Mucosa of rectum (tissue), 2 donors: ENCODE results near the gene SCYGR6.

Experiments
- H3K27ac ChIP-seq, 2 donors: one replicate each; pipeline ENCODE4 v1.7.0; 2013; ENCODE audit warnings: inconsistent platforms in 2 of 2, low read depth in 2 of 2, low read length in 2 of 2
- H3K27me3 ChIP-seq, 2 donors: one replicate each; pipeline ENCODE4 v1.7.0; 2013; ENCODE audit warnings: low read length in 2 of 2; ENCODE audit not compliant: control insufficient read depth in 2 of 2, insufficient read depth in 2 of 2
- H3K36me3 ChIP-seq, 2 donors: one replicate each; pipeline ENCODE4 v1.7.0; 2013; ENCODE audit warnings: low read length in 2 of 2; ENCODE audit not compliant: control insufficient read depth in 2 of 2, insufficient read depth in 2 of 2
- H3K4me1 ChIP-seq, 2 donors: one replicate each; pipeline ENCODE4 v1.7.0; 2013; ENCODE audit warnings: low read length in 2 of 2, mild to moderate bottlenecking in 1 of 2; ENCODE audit not compliant: control insufficient read depth in 2 of 2, insufficient read depth in 2 of 2
- H3K4me3 ChIP-seq, 2 donors: one replicate each; pipeline ENCODE4 v1.7.0; 2013; ENCODE audit warnings: low read length in 2 of 2
- H3K9ac ChIP-seq, 2 donors: one replicate each; pipeline ENCODE4 v1.7.0; 2013; ENCODE audit warnings: low read length in 2 of 2, low read depth in 1 of 2, mild to moderate bottlenecking in 1 of 2
- H3K9me3 ChIP-seq, 2 donors: one replicate each; pipeline ENCODE4 v1.7.0; 2013; ENCODE audit warnings: low read length in 2 of 2; ENCODE audit not compliant: control insufficient read depth in 2 of 2
- donor health status: healthy.
- donor health status: Normal muscosa, but diverticular disease.

Gene SCYGR6

DNA sequence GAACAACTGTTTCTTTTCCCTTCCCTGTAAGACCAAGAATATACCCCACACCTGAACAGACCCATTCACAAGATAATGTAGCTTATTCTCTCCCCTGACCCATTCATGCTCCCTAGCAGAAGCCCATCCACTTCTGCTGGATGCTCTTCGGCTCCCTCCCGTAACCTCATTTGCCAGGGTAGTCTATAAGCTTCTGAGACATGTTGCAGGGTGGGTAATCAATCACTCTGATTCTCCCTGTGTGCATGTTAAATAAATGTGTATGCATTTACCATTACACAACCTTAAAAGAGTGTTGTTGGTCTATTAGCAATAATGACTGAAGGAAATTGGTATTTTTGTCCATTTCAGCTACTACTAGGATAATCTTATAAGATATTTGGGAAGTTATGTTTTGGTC is 8.1 kb downstream of the SCYGR6 start:
- peak overlapping the region; percentile 48 to 69 for H3K4me3 ChIP-seq
- H3K4me1 ChIP-seq = peaks cover 0 to 5% of the 10 kb centered on the region in 2 donors
- no peaks in the 10 kb centered on the region for H3K27me3 ChIP-seq
- no peaks in the 10 kb centered on the region for H3K36me3 ChIP-seq
- no peaks in the 10 kb centered on the region for H3K9me3 ChIP-seq
- no peak overlapping the region for H3K27ac ChIP-seq
- H3K9ac ChIP-seq = no peak overlapping the region

DNA sequence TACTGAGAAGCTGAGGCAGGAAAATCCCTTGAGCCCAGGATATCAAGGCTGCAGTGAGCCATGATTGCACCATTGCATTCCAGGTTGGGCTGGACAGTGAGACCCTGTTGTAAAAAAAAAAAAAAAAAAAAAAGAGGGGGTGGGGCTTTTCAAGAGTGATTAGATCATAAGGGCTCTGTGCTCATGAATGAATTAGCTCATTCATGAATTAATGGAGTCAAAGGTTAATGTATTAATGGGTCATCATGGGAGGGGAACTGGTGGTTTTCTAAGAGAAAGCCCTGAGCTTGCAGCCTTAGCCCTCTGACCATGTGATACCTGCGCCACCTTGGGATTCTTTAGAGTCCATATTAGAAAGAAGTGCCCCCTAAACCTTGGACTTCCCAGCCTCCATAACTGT is 11.3 kb downstream of the SCYGR6 start:
- H3K36me3 ChIP-seq = no peaks in the 10 kb centered on the region
- no peaks in the 10 kb centered on the region for H3K9me3 ChIP-seq
- H3K27ac ChIP-seq = no peak overlapping the region
- H3K27me3 ChIP-seq = no peaks in the 10 kb centered on the region
- no peak overlapping the region for H3K4me3 ChIP-seq
- peaks cover 0 to 5% of the 10 kb centered on the region in 2 donors for H3K4me1 ChIP-seq
- no peak overlapping the region for H3K9ac ChIP-seq

DNA sequence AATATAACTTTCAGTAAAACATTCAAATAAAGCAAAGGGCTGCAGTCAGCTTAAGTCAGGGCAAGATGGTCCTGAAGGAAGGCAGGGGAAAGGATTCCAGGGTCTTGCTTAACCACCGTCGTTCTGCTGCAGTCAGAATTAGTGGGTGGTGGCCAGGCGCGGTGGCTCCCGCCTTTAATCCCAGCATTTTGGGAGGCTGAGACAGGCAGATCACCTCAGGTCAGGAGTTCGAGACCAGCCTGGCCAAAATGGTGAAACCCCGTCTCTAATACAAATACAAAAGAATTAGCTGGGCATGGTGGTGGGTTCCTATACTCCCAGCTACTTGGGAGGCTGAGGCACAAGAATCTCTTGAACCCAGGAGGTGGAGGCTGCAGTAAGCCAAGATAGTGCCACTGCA is 13.6 kb downstream of the SCYGR6 start:
- no peak overlapping the region for H3K27ac ChIP-seq
- H3K27me3 ChIP-seq = no peaks in the 10 kb centered on the region
- no peaks in the 10 kb centered on the region for H3K36me3 ChIP-seq
- H3K4me1 ChIP-seq = peaks cover 0 to 7% of the 10 kb centered on the region in 2 donors
- H3K9ac ChIP-seq = no peak overlapping the region
- H3K4me3 ChIP-seq = no peak overlapping the region
- no peaks in the 10 kb centered on the region for H3K9me3 ChIP-seq

DNA sequence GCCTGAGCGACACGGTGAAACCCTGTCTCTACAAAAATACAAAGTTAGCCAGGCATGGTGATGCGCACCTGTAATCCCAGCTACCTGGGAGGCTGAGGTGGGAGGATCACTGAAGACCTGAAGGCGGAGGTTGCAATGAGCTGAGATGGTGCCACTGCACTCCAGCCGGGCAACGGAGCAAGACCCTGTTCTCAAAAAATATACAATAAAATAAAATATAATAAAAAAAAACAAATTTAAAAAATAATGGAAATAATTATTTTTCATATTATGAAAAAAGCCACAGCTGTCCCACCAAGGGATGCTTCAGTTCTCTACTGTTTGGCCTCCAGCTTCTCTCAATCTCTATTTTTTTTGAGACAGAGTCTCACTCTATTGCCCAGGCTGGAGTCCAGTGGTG is 17.2 kb downstream of the SCYGR6 start:
- Histone ChIP-seq H3K4me3 (no peak overlapping the region), H3K27ac (no peak overlapping the region), H3K27me3 (no peaks in the 10 kb centered on the region), H3K9ac (no peak overlapping the region), H3K9me3 (no peaks in the 10 kb centered on the region), H3K4me1 (peaks cover 0 to 15% of the 10 kb centered on the region in 2 donors), H3K36me3 (no peaks in the 10 kb centered on the region)

DNA sequence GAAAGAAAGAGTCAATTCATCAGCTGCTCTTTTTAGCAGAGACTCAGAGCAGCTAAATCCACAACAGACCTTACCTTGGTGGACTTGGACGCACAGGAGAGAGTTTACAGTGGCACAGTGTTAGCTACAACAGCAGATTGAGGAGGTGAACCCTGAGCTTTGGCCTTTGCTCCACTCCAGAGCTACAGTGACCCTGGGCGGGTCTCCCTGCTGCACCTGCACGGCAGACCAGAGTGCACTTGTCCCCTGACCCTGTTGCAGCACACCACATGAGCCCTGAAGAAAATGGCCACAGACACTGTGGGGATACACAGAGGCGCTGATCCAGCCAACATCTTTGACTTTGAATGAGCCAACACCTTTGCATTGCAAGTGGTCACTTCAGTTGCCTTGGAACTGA is 17.7 kb downstream of the SCYGR6 start:
- H3K27ac ChIP-seq = peak overlapping the region in 1 of 2 donors; percentile 23
- H3K4me1 ChIP-seq = peaks cover 0 to 17% of the 10 kb centered on the region in 2 donors
- peak overlapping the region in 1 of 2 donors; percentile 38 for H3K4me3 ChIP-seq
- no peaks in the 10 kb centered on the region for H3K27me3 ChIP-seq
- H3K9ac ChIP-seq = peak overlapping the region in 1 of 2 donors; percentile 24
- no peaks in the 10 kb centered on the region for H3K9me3 ChIP-seq
- H3K36me3 ChIP-seq = no peaks in the 10 kb centered on the region

DNA sequence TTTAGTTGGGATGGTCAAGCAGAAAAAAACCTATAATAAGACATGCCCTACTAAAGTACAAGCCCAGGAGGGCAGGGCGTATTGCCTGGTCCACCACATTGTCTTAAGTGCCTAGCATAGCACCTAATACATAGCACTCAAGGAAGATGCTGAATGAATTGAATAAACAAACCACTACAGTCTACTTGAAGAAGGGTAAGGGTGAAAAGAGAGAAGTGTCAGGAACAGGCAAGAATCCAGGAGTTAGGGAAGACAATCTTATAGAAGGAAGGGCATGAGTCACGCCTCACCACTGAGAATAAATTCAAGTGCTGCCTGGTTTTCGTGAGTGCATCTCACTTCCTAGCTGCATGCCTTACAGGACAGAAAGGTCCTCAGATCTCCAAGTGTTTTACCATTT is 20.6 kb downstream of the SCYGR6 start:
- H3K9me3 ChIP-seq = no peaks in the 10 kb centered on the region
- no peak overlapping the region for H3K27ac ChIP-seq

DNA sequence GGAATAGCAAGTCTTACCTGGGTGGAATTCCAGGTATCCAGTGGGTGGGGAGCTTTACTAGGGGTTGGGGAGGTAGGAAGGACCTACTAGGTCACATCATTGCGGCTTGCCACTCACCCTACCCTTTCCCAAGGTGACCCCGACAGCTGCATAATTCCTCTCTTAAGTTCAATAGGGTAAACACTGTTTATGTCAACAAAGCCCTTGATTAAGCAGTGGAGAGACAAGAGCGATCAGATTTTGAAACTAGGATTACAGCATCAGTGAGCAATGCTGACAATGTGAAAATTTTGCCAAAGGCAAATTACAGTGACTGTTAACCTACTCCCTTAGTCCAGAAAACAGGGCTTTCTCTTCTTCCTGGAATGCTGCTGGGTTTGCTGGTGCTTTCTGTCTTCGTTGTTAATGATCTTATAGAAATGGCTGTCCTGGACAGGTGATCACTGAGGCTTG is 21.3 kb downstream of the SCYGR6 start:
- Histone ChIP-seq H3K9ac (no peak overlapping the region), H3K27ac (no peak overlapping the region), H3K36me3 (peaks cover 0 to 3% of the 10 kb centered on the region in 2 donors), H3K4me3 (no peak overlapping the region), H3K9me3 (no peaks in the 10 kb centered on the region), H3K4me1 (peaks cover 0 to 19% of the 10 kb centered on the region in 2 donors), H3K27me3 (no peaks in the 10 kb centered on the region)

More for the DNA sequence above, 20.6 kb downstream of the SCYGR6 start:
- Histone ChIP-seq H3K27me3 (no peaks in the 10 kb centered on the region), H3K36me3 (no peaks in the 10 kb centered on the region), H3K4me3 (no peak overlapping the region), H3K4me1 (peaks cover 0 to 19% of the 10 kb centered on the region in 2 donors), H3K9ac (no peak overlapping the region)

DNA sequence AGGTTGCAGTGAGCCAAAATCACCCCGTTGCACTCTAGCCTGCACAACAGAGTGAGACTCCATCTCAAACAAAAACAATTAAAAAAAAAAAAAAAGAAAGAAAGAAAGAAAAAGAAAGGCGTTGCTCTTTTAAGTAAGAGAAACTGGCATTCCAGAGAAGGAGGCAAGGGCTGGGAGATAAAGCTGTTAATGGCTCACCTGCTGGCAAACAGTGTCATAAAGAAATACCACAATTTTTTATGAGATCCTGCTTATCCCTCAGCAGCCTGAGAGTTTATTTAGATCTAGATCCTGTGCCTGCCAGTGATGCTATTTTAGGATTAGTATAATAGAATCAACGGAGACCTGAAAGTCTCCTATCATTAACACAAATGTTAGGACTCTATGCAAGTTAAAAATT is 23.0 kb downstream of the SCYGR6 start:
- Histone ChIP-seq H3K9me3 (no peaks in the 10 kb centered on the region), H3K9ac (no peak overlapping the region), H3K27ac (no peak overlapping the region), H3K36me3 (peaks cover 0 to 3% of the 10 kb centered on the region in 2 donors), H3K27me3 (no peaks in the 10 kb centered on the region), H3K4me3 (peak overlapping the region in 1 of 2 donors; percentile 3), H3K4me1 (peaks cover 0 to 13% of the 10 kb centered on the region in 2 donors)

DNA sequence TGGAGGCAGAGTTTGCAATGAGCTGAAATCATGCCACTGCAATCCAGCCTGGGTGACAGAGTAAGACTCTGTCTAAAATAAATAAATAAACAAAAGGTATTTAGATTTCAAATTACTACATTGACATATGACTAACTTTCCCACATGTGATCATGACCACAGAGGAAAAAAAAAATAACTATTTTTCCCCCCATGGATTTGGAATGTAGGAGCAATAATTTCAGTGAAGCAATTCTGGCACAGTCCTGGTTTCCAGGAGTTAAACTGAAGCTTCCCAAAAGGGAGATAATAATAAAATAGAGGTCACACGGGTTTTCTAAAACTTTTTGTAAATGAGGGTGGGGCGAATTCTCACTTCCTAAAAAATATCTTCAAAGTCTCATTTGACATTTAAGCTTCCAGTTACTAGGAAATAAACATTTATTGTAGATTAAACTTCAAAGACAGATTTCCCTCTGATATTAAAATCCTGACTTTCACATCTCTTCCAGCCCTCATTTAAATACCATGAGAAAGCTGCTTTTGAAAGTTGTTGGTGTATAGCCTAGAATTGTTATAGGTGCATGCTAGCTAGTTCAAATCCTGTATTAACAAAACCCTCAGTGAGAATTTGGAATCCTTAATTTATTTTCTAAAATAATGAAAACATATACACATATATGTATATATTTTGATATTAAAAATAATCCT is 27.4 kb downstream of the SCYGR6 start:
- H3K9ac ChIP-seq = no peak overlapping the region
- H3K27ac ChIP-seq = no peak overlapping the region
- peaks cover 0 to 4% of the 10 kb centered on the region in 2 donors for H3K4me1 ChIP-seq
- H3K9me3 ChIP-seq = no peaks in the 10 kb centered on the region
- H3K27me3 ChIP-seq = no peaks in the 10 kb centered on the region
- peaks cover 0 to 5% of the 10 kb centered on the region in 2 donors for H3K36me3 ChIP-seq
- no peak overlapping the region for H3K4me3 ChIP-seq

DNA sequence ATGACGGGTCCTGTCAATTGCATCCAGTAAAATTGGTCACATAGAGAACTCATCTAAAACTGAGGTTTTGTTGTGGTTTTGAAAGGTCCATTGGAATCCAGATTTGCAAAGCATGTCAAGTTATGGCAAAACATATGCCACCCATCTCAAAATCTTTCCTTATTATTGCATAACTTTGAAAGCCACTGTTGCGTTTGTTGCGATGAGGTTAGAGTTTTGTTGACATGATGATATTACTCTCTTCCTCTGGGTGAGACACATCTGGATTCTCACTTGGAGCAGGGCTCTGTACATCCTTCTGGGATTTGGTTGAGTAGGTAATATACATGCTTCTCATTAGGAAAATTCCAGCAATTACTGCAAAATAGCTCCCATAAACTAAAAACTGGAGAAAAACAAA is 37.4 kb downstream of the SCYGR6 start:
- no peak overlapping the region for H3K9ac ChIP-seq
- H3K36me3 ChIP-seq = peaks cover 2 to 4% of the 10 kb centered on the region in 2 donors
- no peak overlapping the region for H3K4me3 ChIP-seq
- H3K27ac ChIP-seq = no peak overlapping the region
- H3K27me3 ChIP-seq = no peaks in the 10 kb centered on the region
- no peaks in the 10 kb centered on the region for H3K9me3 ChIP-seq
- H3K4me1 ChIP-seq = no peaks in the 10 kb centered on the region
